ENCODE measurements around the gene CRMP1. TPM values are rescaled to one million over a fixed set of nuclear protein-coding genes. Genes with fewer than 3 reads are reported as not detected.

The CRMP1 gene
- total and polyA plus RNA-seq, 2 of the 8 experiments (the other 6 are each of a cell fraction or from before 2014, with no cell fraction given) = 120 to 131 TPM

DNA sequence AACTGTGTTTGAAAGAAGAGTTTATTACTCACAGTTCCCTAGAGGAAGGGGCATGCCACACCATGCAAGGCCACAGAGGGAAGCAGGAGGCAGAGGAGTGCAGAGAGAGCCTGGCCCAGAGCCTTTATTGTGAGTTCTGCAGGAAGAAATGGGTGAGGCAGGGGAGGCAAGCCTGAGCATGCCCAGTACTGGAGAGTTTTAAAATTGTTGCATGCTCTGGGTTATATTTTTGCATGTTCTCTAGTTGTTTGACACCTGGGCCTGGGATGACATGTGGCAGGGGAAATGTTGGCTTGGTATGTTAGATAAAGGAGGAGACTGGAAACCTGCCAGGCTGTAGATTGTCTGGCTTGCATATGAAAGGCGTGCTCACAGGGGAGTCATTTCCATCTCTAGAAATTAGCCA, 19.7 kb upstream of the CRMP1 start (continued):
- peak; percentile 92 for TF ChIP-seq NANOG (IDR thresholded peaks at IDR 0.05; ENCODE audit: insufficient read depth, low read depth, low read length, poor library complexity, severe bottlenecking)
- TF ChIP-seq SIN3A (conservative IDR thresholded peaks at IDR 0.05 in 1 of 2, IDR thresholded peaks at IDR 0.05 in 1 of 2; ENCODE audit: low read depth in 1 of 2, low read length in 2 of 2) = 0 out of 4 replicates have a peak, but pooled peaks of 1 of the 2 experiments have one; percentile 56
- no peak for TF ChIP-seq SP4 (IDR thresholded peaks at IDR 0.05; ENCODE audit: low read length)
- no peak for TF ChIP-seq GTF2F1 (IDR thresholded peaks at IDR 0.05; ENCODE audit: borderline replicate concordance, low read depth, low read length)
- peak; percentile 61; the same call in 1 of the 2 replicates for TF ChIP-seq TEAD4 (IDR thresholded peaks at IDR 0.05; ENCODE audit: low read depth, low read length)
- TF ChIP-seq, protein P1, sequence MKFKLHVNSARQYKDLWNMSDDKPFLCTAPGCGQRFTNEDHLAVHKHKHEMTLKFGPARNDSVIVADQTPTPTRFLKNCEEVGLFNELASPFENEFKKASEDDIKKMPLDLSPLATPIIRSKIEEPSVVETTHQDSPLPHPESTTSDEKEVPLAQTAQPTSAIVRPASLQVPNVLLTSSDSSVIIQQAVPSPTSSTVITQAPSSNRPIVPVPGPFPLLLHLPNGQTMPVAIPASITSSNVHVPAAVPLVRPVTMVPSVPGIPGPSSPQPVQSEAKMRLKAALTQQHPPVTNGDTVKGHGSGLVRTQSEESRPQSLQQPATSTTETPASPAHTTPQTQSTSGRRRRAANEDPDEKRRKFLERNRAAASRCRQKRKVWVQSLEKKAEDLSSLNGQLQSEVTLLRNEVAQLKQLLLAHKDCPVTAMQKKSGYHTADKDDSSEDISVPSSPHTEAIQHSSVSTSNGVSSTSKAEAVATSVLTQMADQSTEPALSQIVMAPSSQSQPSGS (IDR thresholded peaks at IDR 0.05; ENCODE audit: low read length) = no peak
- no peak for TF ChIP-seq POLR2AphosphoS5 (IDR thresholded peaks at IDR 0.05; ENCODE audit: low read depth, low read length)
- peak; percentile 79; the same call in 1 of the 2 replicates for TF ChIP-seq TCF12 (IDR thresholded peaks at IDR 0.05; ENCODE audit: low read depth, low read length)

Data from H1 (cell line).